SH-SY5Y (cell line): Measurements from ENCODE around the gene NR2F6.

Experiments
- GATA2 ChIP-seq: IDR thresholded peaks from 2 replicates; pipeline ENCODE4 v1.6.1; 2011; ENCODE audit warnings: mild to moderate bottlenecking, low read depth, low read length
- GATA3 ChIP-seq: IDR thresholded peaks from 2 replicates; pipeline ENCODE4 v1.6.1; 2011; ENCODE audit warnings: low read depth, mild to moderate bottlenecking, low read length, moderate library complexity

GRCh38 chr19:17214508-17215126, 31.1 kb downstream of the NR2F6 start:
- TF ChIP-seq GATA3 = no peak
- TF ChIP-seq GATA2 = no peak
